GM18907 (cell line): ENCODE data around the gene SYK.

Experiments used
- ATAC-seq: cut with Tn5 transposase; IDR thresholded peaks from one replicate; pipeline ENCODE4 v1.9.1; 2021; ENCODE audit warnings: mild to moderate bottlenecking, moderate library complexity; ENCODE audit not compliant: unreplicated experiment

The SYK gene

GRCh38 chr9:90900130-90900529 lies 98.5 kb downstream of the SYK start:
- ATAC-seq: no peak

DNA sequence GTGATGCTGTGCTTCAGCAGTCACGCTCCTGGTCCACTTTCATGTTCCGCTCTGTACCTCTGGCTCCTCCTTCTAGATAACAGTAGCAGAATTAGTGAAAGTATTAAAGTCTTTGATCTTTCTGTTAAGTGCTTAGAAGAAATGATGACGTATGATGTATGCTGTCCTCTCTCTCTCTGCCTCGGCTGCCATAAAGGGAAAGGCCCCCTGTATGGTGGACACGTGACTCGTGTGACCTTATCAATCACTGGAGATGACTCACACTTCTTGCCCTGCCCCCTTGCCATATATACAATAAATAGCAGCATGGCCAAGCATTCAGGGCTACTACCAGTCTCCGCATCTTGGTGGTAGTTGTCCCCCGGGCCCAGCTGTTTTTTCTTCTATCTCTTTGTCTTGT lies 100.3 kb downstream of the SYK start:
- ATAC-seq: no peak

DNA sequence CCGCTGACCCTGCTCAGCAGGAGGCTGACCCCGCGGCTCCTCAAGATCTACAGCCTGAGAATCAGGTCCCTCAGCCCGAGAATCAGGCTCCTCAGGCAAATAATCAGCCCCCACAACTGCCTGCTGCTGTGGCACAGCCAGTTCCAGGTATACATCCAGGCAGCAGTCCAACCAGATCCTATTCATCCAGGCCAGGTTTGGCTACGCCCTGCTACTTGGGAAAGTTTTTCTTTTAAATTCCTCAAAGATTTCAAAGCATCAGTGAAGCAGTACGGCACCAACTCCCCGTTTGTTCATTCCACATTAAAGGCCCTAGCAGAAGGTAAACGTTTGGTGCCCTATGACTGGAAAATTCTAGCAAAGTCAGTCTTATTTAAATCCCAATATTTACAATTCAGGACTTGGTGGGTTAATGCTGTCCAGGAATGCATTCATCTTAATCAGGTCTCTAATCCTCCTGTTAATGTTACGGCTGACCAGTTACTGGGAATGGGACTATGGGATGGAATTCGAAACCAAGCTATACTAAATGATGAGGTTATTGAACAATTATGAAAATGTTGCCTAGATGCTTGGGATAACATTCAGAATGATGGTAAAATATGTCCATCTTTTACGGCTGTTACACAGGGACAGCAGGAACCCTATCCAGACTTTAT lies 102.3 kb downstream of the SYK start:
- ATAC-seq: no peak

DNA sequence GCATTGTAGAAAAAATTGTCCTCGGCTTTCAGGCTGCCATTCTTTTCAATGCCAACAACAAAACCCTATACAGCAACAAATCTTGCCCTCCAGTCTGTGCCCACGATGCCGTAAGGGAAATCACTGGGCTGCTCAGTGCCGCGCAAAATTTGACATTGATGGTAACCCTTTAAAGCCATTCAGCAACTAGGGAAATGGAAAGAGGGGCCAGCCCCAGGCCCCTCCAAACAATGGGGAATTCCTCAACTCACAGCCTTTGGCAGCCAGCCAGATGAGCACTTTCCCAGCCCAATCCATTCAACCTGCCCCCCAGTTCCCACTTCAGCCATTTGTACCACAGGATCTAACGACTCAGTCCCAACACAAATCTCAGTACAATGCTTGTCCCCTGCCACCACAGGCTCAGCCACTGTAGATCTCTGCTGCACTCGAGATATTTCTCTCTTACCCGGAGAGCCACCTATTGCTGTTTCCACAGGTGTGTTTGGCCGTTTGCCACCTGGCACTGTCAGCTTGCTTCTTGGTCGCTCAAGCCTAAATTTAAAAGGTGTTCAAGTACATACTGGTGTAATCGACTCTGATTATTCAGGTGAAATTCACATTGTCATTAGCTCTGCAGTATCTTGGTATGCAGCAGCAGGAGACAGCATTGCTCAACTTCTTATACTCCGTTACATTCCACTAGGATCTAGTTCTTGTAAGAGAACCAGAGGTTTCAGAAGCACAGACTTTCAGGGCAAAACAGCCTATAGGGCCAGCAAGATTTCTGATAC lies 103.3 kb downstream of the SYK start:
- no peak for ATAC-seq

DNA sequence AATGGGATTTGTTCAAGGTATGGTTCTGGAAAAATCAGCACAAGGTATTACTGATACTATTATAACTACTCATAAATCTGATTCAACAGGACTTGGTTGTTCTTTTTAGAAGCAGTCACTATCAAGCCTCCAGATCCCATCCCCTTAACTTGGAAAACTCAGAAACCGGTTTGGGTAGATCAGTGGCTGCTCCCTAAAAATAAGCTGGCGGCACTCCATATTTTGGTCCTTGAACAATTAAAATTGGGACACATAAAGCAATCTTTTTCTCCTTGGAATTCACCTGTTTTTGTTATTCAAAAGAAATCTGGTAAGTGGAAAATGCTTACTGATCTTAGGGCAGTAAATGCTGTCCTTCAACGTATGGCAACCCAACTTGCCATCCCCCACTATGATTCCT lies 104.2 kb downstream of the SYK start:
- ATAC-seq: no peak

DNA sequence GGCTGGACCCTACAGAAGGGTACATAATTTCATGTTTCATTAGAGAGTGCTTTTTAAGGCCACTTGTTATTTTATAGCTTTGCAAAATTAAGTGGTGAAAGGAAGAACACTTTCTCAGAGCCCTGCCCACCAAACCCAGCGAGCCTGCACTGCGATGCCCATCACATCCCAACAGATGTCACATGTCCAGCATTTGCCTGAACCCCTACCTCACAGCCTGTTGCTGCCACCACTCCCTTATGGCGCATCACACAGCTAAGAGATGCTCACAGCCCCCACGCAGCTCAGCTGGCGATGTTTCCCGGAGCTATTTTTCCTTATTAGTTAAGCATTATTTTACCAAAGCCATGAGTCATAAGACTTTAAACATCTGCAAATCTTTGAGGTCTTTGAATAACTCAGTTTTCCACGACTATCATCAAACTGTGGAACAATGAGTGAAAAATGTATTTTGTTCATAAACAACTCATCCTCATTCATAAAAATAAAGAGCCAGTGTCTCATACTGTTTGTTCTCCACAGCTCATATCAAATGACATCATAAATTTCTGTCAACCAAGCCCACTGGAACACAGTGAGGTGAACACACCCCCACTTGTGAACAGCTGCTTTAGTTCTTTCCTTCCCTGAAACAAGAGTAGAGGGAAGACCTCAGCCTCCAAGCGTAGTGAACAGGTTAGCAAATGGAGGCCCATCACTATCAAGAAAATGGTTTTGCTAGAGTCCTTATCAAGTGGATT lies 104.9 kb downstream of the SYK start:
- ATAC-seq: no peak

DNA sequence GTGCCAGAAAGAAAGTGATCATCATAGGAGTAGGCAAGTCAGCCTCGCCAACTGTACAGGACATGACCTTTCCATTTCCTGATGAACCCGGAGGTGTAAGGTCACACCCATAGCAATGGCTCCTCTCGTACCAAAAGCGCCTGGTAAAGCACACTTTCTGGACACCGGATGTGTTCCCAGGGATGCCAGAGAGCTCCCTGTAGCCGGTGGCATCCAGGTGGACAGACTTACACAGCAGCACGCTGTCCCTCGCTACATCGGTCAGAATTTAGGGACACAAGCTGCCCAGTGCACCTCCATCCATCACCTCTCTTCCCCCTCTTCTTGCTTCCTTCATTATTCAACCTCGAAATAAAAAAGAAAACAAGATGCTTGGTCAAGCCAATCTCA lies 105.4 kb downstream of the SYK start:
- no peak for ATAC-seq

- ATAC-seq: no peak
Measured at GRCh38 chr9:90907790-90908189, 106.2 kb downstream of the SYK start.

GRCh38 chr9:90909225-90909624 lies 107.6 kb downstream of the SYK start:
- no peak for ATAC-seq

GRCh38 chr9:90909747-90910283 lies 108.2 kb downstream of the SYK start:
- no peak for ATAC-seq

GRCh38 chr9:90914196-90914595 lies 112.6 kb downstream of the SYK start:
- ATAC-seq: no peak

DNA sequence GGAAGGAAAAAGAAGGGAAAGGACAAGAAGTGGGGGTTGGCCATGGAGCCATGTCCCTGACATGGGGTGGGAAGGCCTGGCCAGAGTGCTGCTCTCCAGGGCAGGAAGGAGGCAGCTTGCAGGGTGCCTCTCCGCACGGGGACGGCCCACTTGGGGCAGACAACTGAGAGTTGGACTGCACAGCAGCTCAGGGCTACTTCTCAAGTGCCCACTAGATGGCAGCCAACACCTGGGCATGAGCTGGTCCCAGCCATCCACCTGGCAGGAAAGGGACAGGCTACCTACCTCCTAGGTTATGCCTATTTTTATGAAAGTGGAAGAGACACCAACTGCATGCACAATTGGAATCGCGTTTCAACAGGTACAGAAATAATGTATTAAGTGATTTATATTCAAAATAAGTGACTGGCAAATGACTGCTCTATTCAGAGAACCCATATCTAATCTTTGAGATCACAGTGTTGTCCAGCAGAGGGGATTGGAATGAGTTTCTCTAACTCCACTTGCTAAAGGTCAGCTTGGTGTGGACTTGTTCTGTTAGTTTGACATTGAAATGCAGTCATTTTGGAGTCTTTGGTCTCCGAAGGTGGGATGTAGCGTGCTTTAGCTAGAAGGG lies 113.4 kb downstream of the SYK start:
- ATAC-seq: peak; percentile 79

- no peak for ATAC-seq
Measured at GRCh38 chr9:90915693-90916092, 114.1 kb downstream of the SYK start.

DNA sequence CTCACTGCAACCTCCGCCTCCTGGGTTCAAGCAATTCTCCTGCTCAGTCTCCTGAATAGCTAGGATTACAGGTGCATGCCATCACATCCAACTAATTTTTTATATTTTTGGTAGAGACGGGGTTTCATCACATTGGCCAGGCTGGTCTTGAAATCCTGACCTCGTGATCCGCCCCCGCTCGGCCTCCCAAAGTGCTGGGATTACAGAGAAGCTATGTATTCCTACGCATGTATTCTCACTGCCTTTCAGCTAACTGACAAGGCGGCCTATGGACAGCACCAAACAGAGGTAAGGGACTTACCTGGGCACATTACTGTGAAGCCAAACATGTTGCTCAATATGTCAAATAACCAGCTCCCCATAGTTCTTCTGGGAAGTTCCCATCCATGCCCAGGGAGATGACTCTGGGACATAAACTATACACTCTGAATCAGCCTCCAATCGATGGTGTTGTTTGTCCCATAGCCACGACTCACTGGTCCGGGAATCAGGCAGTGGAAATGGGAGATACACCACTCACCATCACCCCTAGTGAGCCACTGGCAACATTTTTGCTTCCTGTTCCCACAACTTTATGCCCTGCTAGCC lies 114.6 kb downstream of the SYK start:
- no peak for ATAC-seq

- ATAC-seq: no peak
Measured at GRCh38 chr9:90919883-90920282, 118.3 kb downstream of the SYK start.

GRCh38 chr9:90921104-90921503 lies 119.5 kb downstream of the SYK start:
- no peak for ATAC-seq

DNA sequence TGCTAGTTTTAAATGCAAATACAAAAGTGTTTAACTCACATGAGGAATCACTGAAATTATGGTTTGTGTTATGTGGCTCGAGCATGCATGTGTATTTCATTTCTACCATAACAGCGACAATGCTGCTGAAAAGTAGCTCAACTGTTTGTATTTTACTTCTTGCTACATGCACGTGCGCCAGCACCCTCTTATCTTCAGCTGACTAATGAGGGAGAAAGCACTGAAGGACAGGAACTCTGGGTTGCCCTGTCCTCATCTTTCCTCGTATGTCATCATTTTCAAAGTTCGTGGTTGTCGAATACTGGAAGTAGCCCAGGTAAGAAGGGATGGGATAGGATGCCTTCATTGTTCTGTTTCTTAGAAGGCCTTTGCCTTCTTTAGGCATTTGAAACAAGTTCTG lies 120.3 kb downstream of the SYK start:
- no peak for ATAC-seq

DNA sequence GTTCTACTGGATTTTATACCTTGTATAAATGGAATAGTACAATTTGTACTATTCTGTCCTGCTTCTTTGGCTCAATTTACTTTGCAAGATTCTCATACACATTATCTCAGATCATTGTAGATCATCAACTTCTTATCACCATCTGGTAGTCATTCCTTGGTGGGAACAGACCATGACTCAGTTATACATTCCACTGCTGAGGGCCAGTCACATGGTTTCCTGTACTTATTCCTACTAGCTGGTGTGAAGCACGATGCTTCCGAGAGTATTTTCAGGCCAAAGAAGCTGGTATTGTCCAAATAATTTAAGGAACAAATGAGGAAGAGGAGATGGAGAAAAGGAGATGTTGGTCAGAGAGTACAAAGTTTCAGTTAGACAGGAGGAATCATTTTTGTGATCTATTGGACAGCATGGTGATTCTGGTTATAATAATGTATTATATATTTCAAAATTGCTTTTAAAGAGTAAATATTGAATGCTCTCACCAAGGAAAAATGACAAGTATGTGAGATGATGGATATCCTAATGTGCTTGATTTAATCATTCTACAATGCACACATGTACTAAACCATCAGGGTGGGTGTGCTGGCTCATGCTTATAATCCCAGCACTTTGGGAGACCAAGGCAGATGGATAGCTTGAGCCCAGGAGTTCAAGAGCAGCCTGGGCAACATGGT lies 124.1 kb downstream of the SYK start:
- no peak for ATAC-seq

DNA sequence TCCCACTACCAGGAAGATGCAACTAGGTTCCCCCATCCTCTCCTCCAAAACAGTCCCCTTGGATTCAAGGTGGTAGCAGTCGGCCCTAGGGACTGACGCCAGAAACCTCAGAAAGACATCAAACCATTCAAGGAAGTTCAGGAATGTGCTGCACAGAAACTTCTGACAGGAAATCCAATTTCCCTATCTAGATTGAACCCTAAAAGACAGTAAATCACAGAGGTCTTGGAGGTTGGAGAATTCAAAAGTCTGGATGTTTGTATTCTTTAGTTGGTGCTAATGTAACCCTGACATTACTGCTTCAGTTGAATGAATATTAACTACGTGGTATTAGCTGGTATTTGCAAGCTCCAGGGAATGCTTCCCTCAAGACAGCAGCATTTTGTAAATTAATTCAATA lies 125.3 kb downstream of the SYK start:
- no peak for ATAC-seq

DNA sequence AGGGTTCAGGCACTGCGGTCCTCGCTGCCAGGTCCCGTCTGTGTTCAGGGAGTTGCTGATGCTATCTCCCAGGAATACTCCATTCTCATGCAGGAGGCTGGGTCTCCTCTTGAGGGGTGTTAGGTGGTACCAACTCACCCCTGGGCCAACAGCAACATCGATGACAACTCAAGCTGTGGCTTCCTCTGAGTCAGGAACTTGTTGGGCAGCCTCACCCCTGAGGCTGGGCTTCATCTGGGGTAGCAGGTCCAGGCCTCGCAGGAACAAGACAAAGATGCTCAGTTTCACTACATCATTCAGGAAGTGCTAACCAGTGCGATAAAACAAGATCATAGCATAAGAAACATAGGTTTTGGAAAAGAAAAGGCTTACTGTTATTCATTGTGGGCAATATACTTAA lies 125.9 kb downstream of the SYK start:
- ATAC-seq: no peak
